HG03103 (cell line): ENCODE measurements around the gene TRPM1.

Source experiments
- ATAC-seq: cut with Tn5 transposase; IDR thresholded peaks from one replicate; pipeline ENCODE4 v1.9.1; 2021; ENCODE audit warnings: low read depth; ENCODE audit not compliant: unreplicated experiment

Gene TRPM1

DNA sequence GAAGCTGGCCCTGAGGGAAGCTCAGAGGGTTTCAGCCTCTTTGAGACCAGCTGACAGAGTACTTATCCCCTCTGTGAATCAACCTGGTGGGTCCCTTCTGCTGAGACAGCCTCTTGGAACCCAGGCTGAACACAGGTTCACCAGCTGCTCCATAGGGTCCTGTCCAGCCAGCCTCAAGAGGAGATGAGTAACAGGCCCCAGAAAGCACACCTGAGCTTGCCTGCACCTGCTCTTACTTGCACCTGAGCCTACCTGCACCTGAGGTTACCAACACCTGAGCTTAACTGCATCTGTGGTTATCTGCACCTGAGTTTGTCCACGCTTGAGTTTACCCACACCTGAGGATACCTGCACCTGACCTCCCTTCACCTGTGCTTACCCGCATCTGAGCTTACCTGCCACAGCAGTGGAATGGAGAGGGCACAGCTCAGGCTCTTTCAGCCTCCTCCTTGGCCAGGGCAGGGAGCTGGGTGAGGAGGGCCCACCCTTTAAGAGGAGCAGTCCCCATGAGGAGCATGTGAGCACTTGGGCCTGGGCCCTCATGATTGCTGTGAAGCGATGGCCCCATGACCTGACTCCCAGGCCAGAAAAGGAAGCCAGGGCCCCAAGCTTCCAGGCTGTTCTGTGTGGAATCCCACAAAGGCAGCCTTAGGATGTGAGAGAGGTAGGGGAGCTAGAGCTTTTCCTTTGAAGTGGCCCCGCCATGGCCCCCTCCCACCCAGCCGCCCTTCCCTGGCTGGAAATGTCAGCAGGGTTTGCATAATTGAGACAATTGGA, at the start of gene TRPM1:
TSS of gene TRPM1 (minus strand) at position 464 of the 777 bp plus-strand sequence. CDS start 20,370 bp downstream, outside the sequence.
- ATAC-seq: no peak

DNA sequence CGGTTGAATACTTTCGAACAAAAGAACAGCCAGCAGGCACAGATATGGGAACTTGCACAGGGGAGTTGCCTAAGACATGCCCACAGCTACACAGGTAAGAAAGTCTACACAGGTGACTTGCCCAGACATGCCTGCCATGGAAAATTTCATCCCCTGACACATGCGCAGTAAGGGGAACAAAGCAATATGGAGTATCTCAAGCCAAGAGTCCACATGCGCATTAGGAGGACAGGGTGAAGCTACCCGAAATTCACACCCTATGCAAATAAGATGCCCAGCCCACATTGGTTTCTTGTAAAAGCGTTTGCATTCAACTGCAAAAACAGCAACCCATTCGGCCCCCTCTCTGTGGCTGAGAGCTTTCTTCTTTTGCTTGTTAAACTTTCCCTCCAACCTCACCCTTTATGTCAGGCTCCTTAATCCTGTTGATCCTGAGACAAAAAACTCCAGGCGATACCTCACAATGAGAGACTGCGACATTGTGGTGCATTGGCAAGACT, 49.3 kb upstream of the TRPM1 start:
- no peak for ATAC-seq

DNA sequence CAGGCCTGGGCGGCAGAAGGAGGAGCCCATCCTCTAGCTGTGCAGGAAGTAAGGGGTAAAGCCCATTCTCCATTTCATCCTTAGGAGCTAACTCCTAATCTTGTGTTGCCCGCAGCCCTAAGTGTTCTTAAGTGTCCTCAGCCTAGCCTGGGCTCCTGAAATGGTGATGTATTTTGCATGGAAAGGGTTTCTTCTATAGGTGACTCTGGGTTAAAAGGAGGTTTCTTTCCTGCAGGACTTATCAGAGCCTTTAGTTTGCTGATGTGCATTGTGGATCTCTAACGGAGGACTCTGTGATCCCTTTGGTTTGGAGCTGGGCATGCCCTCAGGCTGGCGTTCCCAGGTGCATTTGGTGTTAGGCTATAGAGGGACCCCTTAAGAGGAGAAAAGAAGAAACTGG, 48.5 kb upstream of the TRPM1 start:
- no peak for ATAC-seq

- ATAC-seq: no peak
These were observed 47.6 kb upstream of the TRPM1 start for GRCh38 chr15:31149088-31149505.

DNA sequence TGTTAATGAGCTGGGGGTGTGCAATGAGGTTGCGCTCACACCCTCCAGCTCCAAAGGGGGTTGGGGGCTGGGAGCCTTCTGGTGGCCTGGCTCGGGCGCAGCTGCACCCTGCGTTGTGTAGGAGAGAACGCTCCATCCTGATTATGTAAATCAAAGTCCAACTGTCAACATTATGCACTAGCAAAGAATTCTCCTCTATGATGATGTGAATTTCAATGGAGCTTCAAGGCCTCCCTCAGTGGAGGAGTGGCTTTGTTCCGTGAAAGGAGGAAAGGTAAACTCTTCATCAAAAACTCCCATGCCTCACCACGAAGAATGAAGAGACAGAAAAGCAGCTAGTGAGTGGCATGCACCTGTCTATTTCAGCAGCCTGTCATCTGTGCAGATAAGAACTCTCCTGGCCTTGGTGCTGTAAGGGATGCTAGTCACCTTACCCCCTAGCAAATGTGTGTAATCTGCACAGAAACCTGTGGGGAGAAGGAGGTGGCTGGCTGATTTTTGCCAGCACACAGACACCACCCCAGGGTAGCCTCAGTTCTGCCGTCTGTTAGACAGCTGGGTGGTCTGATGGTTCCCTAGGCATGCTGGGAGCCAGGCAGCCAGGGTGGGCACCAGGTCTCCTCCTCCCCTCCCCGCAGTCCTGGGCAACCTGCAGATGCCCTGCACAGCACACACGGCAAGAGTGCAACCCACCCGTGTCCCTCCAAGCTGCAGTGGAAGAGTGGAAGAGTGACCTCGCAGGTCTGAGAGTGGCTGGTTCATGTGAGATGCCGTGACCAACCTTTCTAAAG, 47.0 kb upstream of the TRPM1 start:
- no peak for ATAC-seq

DNA sequence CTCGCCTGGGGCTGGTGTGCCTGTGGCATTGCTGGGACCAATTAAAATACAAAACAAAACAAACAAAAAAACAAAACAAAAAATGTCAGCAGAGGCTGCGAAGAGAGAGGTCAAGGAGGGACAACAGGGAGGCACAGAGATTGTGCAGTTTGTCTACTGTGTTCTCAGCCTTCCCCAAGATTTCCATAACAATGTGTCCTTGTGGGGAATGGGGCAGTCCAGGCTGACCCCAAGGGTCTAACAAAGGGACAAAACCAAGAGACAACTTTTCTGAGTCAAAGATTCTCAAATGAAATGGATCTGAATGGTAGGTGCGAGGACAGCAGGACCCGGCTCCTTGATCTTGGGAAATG, 46.4 kb upstream of the TRPM1 start:
- ATAC-seq: no peak

DNA sequence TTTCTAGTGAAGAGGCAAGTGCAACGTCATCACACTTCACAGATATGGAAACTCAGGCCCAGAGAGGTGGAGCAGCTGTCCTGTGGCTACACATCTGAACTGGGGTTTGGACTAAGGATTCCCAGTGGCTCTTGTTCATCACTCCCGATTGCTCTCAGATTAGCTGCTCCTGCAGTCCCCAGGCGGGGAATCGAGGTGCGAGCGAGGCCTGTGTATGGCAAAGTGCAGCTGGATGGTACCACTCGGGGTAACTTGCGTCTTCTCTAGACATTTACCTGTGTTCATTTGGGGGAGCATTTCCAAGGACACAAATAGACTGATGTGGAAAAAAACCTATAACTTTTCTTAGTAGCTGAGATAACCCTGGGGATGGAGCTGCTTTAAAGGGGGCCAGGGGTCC, 45.9 kb upstream of the TRPM1 start:
- no peak for ATAC-seq

DNA sequence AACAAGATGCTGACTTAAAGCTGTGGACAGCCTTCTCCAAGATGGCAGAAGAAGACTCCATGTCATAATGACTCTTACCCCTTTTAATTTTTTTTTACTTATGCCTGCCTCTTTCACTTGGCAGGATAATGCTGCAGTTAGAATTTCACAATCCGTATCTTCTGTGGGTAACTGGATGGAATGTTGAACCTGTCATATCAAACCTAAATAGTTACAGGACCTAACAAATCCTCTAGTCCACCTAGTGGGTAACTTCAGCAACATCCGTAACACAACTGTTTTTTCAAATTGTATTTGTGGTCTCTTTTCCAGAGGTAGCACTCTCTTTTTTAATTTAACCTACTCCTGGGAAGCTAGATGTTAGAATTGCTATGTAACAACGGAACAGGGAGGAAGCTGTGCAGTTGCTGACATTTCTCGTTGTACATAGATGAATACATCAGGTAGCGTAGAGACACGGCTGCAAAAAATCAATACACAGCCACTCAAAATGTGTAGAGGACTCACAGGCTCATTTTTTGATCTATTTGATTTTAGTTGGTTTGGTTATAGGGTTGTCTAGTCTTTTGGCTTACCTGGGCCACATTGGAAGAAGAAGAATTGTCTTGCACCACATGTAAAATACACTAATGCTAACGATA, 43.9 kb upstream of the TRPM1 start:
- ATAC-seq: no peak

DNA sequence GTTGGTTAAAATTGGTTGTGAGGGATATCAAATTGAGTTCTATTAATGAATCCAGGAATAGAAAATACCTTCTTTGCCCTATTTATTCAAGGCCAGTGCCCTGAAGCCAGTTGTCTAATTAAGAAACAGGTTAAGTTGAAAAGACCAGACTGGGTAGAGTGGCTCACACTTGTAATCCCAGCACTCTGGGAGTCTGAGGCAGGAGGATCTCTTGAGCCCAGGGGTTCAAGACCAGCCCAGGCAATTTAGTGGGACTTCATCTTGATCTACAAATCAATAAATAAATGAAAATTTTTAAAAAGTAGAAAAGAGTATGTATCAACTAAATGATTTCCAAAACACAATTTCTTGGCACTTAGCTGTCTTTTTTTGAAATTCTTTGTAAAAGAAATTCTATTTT, 40.3 kb upstream of the TRPM1 start:
- no peak for ATAC-seq

- no peak for ATAC-seq
These were observed 35.2 kb upstream of the TRPM1 start for GRCh38 chr15:31136607-31137328.

GRCh38 chr15:31136016-31136415, 34.5 kb upstream of the TRPM1 start:
- no peak for ATAC-seq

DNA sequence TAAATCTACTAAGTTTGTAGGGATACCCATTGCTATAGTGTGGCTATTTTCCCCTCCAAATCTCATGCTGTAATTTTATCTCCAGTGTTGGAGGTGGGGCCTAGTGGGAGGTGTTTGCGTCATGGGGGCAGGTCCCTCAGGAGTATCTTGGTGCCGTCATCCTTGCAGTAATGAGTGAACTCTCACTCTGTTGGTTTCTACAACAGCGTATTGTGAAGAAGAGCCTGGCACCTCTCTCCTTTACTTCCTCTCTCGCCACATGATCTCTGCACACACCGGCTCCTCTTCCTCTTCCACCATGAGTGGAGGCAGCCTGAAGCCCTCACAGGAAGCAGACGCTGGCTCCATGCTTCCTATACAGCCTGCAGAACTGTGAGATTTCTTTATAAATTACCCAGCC, 34.0 kb upstream of the TRPM1 start:
- no peak for ATAC-seq

DNA sequence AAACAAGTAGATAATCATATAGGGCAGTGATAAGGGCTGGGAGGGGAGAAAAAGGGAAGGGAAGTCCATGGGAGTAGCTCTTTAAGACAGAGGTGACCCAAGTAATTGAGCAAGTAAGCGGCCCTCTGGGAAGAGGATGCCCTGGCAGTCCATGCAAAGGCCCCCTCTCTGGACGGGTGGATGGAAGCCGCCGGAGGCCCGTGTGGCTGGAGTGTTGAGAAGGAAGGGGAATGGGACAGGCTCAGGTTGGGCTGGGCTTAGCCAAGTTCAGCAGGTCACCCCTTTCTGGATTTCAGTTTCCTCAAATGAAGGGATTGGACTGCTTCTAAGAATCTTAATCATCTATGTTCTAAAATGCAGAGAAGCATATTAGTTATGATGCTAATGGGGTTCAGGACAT, 32.4 kb upstream of the TRPM1 start:
- ATAC-seq: no peak

GRCh38 chr15:31131853-31132375, 30.4 kb upstream of the TRPM1 start:
- ATAC-seq: no peak

GRCh38 chr15:31130576-31131237, 29.2 kb upstream of the TRPM1 start:
- ATAC-seq: no peak

DNA sequence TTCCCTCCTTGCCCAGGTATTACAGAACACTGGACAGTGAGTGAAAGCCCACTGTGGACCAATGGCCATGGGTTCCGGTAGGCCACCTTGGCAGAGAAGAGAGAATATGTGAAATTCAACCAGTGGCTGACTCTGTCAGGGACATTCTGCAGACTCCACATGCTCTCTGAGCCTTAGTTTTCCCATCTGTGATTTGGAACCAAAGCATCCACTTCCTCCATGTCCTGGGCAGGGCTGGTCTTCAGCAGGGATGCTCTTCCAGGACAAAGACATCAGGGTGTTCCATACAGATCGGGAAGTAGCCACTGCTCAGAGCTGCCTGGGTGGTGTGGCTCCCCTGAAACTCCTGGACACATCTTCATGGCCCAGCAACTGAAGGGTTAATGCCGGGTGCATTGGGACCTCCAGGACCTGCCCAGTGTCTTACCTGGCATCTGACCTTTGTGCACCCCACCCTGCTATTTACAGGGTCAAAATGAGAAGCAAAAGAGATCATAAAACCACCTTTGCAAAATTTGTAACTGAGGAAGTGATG, 28.3 kb upstream of the TRPM1 start:
- no peak for ATAC-seq

- ATAC-seq: no peak
These were observed 27.6 kb upstream of the TRPM1 start for GRCh38 chr15:31128919-31129768.

DNA sequence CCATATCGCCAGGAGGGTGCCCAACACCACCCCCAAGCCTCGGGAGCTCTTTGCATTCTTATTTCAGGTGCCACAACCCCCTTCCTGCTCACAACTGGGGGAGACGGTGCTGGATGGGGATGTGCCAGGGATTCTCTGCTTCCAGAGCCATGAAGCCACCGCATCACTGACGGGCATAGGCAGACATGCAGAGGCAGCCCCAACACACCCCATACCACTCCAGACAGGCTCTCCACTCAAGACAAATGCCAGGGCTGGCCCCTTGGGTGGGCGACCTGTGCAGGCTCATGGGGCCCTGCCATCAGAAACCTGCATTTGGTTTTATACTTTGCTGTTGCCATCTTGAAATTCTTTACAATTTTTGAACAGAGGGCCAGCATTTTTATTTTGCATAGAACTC, 27.0 kb upstream of the TRPM1 start:
- ATAC-seq: no peak
